ENCODE data around the gene ANAPC2. TPM values are rescaled to one million over a fixed set of nuclear protein-coding genes. Genes with fewer than 3 reads are reported as not detected.
A peak's percentile ranks its signal among the peaks of the same experiment; 100 is the strongest.

ANAPC2 gene
- polyA plus RNA-seq, 1 experiment, result 12.1 TPM

DNA sequence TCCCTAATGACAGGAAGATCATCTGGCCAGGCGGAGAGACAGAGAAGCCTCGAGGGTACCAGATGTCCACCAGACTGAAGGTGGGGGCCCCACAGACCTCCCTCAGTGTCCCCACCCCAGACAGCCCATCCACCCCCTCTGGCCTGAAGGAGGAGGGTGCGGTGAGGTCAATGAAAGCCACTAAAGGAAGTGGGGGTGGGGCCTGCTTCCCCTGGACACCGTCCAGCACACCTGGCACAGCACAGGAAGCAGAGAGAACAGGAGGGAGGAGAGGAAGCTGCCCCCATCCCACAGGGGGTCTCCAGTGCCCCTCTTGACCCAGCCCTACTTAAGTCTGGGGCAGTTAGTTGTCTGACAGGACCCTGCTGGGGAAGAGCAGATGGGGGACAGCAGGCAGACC, 29.7 kb downstream of the ANAPC2 start:
- DNase-seq (ENCODE audit: low read depth, low spot score), result no peak
- Histone ChIP-seq H3K27ac (ENCODE audit: low read depth, low read length) (no peak overlapping the region), H3K4me3 (ENCODE audit: low read depth, low read length) (no peak overlapping the region), H3K9me3 (ENCODE audit: control insufficient read depth, insufficient read depth, low read length) (no peaks in the 10 kb centered on the region; the same call in 1 of the 2 replicates), H3K27me3 (ENCODE audit: control insufficient read depth, insufficient read depth, low read length) (peaks cover 37% of the 10 kb centered on the region)
- POLR2A ChIA-PET, result no interaction called here
- no peak for TF ChIP-seq CTCF (IDR thresholded peaks at IDR 0.05; ENCODE audit: low read depth, low read length)
- CTCF ChIA-PET, result no interaction called here

DNA sequence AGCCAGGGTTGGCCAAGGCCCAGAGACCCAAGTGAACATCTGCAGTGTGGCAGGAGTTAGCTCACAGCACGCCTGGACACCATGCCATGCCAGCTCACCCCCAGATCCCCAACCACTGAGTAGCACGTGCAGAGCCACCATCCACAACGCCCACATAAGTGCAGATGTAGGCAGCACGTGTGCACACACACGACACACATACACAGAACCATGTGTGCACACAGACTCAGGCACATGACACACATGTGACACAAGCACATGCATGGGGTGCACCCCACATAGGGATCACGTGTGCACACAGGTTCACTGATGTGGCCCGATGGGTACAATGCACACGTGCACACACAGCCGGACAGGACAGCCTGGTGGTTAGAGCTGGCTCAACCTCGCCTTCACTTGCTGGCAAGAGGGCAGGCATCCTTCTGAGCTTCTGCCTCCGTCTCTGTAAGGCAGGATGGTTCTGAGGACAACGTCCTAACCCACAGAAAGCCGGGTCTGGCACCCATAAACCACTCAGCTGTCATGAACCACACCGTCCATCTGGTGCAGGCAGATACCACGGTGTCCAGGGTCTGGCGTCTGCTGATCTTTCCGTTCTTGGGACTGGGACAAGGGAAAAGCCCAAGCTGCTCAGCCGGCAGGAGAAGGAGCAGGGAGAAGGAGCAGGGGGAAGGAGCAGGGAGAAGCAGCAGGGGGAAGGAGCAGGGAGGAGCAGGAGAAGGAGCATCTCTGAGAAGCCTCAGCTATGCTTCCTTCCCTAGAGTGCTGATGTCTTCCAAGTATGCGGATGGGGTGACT, 30.5 kb downstream of the ANAPC2 start:
- ChIA-PET POLR2A (interaction anchor here (1.2 to 1.6 kb wide), 3 partner anchors 17 to 83 kb away, joined by 5 to 9 read pairs (median 7); partner anchors contain the start of genes ANAPC2, SSNA1 and TUBB4B), CTCF (no interaction called here)
- H3K9me3 ChIP-seq (ENCODE audit: control insufficient read depth, insufficient read depth, low read length), result no peaks in the 10 kb centered on the region; the same call in 1 of the 2 replicates
- no peak for DNase-seq (ENCODE audit: low read depth, low spot score)
- H3K4me3 ChIP-seq (ENCODE audit: low read depth, low read length), result no peak overlapping the region
- no peak for TF ChIP-seq CTCF (IDR thresholded peaks at IDR 0.05; ENCODE audit: low read depth, low read length)
- no peak overlapping the region for H3K27ac ChIP-seq (ENCODE audit: low read depth, low read length)
- peaks cover 33% of the 10 kb centered on the region for H3K27me3 ChIP-seq (ENCODE audit: control insufficient read depth, insufficient read depth, low read length)

GRCh38 chr9:137156567-137157375, 31.6 kb downstream of the ANAPC2 start:
- DNase-seq (ENCODE audit: low read depth, low spot score), result no peak
- Histone ChIP-seq H3K4me3 (ENCODE audit: low read depth, low read length) (peak overlapping the region; percentile 48), H3K27ac (ENCODE audit: low read depth, low read length) (no peak overlapping the region), H3K9me3 (ENCODE audit: control insufficient read depth, insufficient read depth, low read length) (peaks cover 3% of the 10 kb centered on the region; the same call in 1 of the 2 replicates), H3K27me3 (ENCODE audit: control insufficient read depth, insufficient read depth, low read length) (peaks cover 27% of the 10 kb centered on the region)
- POLR2A ChIA-PET, result interaction anchor here (0.7 to 1.6 kb wide), 5 partner anchors 18 to 320 kb away, joined by 3 to 9 read pairs (median 5); partner anchors contain the start of genes ANAPC2, SSNA1 and TUBB4B
- CTCF ChIA-PET, result interaction anchor here (0.6 to 0.7 kb wide), 2 partner anchors 72 to 665 kb away, joined by 3 read pairs; no protein-coding TSS in a partner anchor
- no peak for TF ChIP-seq CTCF (IDR thresholded peaks at IDR 0.05; ENCODE audit: low read depth, low read length)

DNA sequence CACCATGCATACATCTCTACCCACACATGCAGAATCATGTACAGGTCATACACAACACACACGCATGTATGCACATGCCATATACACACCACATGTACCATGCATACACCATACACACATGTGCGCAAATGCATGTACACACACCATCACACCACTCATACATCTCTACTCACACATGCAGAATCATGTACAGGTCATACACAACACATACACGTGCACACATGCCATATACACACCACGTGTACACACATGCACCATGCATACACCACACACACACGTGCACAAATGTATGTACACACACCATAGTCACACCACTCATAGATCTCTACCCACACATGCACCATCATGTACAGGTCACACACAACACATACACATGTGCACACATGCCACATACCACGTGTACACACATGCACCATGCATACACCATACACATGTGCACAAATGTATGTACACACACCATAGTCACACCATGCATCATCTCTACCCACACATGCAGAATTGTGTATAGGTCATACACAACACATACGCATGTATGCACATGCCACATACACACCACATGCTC, 35.4 kb downstream of the ANAPC2 start:
- no peak for DNase-seq (ENCODE audit: low read depth, low spot score)
- TF ChIP-seq CTCF (IDR thresholded peaks at IDR 0.05; ENCODE audit: low read depth, low read length), result no peak
- peaks cover 19% of the 10 kb centered on the region for H3K27me3 ChIP-seq (ENCODE audit: control insufficient read depth, insufficient read depth, low read length)
- ChIA-PET POLR2A (no interaction called here), CTCF (no interaction called here)
- peaks cover 14% of the 10 kb centered on the region; the same call in 1 of the 2 replicates for H3K9me3 ChIP-seq (ENCODE audit: control insufficient read depth, insufficient read depth, low read length)
- no peak overlapping the region for H3K27ac ChIP-seq (ENCODE audit: low read depth, low read length)
- no peak overlapping the region for H3K4me3 ChIP-seq (ENCODE audit: low read depth, low read length)

Measured in AG04450 (cell line).